Measurements from ENCODE around the gene DNAJB1.
"Not testable (repeated sequence)": the region's sequence is repeated elsewhere in the genome, so short reads cannot be mapped to it uniquely, and the experiment has no call there.

The DNAJB1 gene

DNA sequence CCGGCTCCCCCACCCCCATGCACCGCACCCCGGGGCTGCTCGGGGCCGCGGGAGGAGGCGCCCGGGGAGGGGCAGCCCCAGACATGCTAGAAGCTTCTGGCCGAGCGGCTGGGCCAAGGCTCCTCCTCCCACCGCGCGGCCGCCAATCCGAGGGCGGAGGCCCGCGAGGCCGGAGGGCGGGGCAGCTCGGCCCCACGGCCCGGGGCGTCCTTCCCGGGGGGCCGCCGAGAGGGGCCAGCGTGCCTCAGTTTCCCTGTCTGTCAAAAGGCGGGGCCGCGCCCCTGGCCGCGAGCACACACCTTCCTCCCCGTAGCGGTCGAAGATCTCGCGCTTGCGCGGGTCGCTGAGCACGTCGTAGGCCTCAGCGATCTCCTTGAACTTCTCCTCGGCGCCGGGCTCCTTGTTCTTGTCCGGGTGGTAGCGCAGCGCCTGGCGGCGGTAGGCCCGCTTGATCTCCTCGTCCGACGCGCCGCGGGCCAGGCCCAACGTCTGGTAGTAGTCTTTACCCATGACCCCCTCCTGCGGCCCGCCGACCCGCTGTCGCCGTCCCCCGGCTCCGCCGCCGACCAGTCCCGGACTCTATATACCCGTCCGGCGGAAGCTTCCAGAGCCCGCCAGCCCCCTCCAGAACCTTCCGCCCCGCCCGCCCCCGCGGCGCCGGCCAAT is at the start of gene DNAJB1:
Gene DNAJB1 (minus strand): TSS at position 558 of the 666 bp plus-strand sequence. CDS start 48 bp downstream, at position 510.
- DNase-seq (ENCODE audit: low read depth in 2 of 2): peak; percentile 35 to 59

GRCh38 chr19:14567079-14567478 is 48.9 kb upstream of the DNAJB1 start:
- DNase-seq (ENCODE audit: low read depth in 2 of 2): no peak

DNA sequence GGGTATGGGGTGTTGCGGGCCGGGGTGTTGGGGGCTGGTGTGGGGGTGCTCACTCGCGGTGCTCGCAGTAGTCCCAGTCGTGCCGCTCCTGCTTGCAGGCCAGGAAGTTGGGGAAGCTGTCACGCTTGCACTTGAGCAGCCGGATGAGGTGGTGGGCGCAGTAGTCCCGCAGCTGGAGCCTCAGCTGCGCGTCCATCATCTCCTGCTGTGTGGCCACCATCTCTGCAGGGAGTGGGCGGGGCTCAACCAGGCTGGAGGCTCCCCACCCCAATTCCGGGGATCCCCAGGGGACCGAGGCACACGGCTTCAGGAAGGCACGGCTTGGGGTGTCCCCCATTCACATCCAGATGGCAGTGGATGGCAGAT is 48.5 kb upstream of the DNAJB1 start:
- no peak for DNase-seq (ENCODE audit: low read depth in 2 of 2)

- DNase-seq (ENCODE audit: low read depth in 2 of 2): no peak
Measured at GRCh38 chr19:14565765-14566711, 47.8 kb upstream of the DNAJB1 start.

DNA sequence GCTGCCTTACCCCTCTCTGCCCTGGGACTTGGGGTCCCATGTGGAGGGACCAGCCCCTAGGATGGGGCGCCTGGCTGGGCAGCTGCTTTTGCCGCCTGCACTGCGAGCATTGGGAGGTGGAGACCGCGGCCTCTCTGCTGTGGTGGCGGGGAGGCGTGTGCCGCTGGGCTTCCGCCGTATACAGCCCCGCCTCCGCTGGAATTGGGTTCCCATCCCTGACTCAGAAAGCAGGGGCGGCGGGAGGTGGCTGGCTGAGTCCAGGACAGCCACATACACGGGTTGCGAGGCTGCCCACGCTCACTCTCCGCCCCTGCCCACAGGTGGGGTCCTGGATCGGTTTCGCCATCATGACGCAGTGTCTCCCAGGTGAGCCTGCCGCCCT is 47.1 kb upstream of the DNAJB1 start:
- no peak for DNase-seq (ENCODE audit: low read depth in 2 of 2)

- DNase-seq (ENCODE audit: low read depth in 2 of 2): not testable (repeated sequence)
Measured at GRCh38 chr19:14564652-14565297, 46.6 kb upstream of the DNAJB1 start.

GRCh38 chr19:14563989-14564651 is 45.9 kb upstream of the DNAJB1 start:
- DNase-seq (ENCODE audit: low read depth in 2 of 2): peak; percentile 31 to 60

- no peak for DNase-seq (ENCODE audit: low read depth in 2 of 2)
Measured at GRCh38 chr19:14563590-14563926, 45.4 kb upstream of the DNAJB1 start.

- no peak for DNase-seq (ENCODE audit: low read depth in 2 of 2)
Measured at GRCh38 chr19:14562660-14563589, 44.7 kb upstream of the DNAJB1 start.

- DNase-seq (ENCODE audit: low read depth in 2 of 2): no peak
Measured at GRCh38 chr19:14561847-14562351, 43.7 kb upstream of the DNAJB1 start.

- no peak for DNase-seq (ENCODE audit: low read depth in 2 of 2)
Measured at GRCh38 chr19:14561249-14561648, 43.1 kb upstream of the DNAJB1 start.

- no peak for DNase-seq (ENCODE audit: low read depth in 2 of 2)
Measured at GRCh38 chr19:14560776-14561108, 42.5 kb upstream of the DNAJB1 start.

DNA sequence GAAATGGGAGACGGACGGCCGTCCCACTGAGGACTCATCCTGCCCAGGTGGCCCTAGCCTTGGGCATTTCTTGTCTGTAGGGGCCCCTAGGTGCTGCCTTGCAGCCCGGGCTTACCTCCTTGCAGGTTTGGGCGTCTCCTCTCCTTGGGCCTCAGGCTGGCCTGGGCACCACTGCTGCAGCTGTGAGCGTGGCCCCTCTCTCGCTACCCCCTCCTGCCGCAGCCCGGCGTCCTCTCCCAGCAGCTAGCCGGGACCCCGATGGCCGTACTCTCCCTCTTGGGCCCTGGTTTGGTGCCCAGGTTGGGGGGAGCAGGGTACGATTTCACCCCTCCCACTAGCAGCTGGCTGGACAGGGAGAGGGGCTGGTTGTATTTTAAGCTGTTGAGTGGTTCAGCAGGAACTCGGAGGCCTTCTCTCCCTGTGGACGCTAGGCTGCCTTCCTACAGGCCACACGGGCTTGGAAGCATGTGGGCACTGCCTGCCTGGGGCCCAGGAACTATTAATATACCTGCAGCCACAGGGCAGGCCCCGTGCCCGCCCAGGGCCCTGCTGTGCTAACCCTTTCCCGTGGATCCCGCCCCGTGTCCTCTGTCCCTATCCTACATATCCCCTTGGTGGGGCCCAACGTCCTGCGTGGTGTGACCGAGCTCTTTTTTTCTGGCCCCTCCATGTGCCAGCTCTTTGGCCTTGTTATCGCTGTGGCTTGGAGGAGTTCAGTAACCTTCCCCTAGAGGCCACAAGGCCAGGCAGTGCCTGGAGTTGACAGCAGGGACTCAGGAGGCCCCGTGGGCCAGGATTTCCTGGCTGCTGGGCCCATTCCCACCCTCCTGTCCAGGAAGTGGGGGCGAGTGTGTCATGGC is 41.9 kb upstream of the DNAJB1 start:
- DNase-seq (ENCODE audit: low read depth in 2 of 2): no peak

DNA sequence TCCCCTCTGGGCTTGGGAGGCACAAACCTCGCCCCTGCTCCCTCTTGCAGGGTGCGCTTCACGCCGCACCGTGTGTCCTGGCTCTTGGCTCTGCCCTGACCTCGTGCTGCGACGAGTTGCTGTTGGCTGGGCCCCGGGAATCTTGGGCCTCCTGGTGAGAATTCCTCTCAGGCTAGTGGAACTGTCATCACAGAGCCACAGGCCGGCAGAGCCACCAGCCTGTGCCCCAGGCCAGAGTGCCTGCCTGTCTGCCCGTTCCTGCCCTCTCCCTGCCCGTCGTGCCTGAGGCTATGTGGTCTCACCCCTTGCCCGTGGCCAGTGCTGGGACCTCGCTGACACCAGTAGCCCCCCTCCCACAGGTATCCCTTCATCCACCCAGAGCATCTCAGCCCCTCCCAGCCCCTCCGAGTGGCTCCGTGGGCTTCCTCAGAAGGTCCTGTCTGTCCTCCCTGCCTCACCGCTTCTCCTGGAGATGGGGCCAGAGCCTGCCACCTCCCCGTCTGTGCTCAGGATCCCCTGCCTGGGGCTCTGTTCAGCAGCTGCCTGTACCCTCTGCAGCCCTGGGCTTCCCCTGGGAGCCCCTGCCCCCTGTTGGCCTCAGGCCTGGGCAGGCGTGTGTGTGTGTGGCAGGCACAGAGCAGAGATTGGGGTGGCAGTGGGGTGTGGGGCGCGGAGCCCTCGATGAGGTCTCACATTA is 40.3 kb upstream of the DNAJB1 start:
- DNase-seq (ENCODE audit: low read depth in 2 of 2): no peak

DNA sequence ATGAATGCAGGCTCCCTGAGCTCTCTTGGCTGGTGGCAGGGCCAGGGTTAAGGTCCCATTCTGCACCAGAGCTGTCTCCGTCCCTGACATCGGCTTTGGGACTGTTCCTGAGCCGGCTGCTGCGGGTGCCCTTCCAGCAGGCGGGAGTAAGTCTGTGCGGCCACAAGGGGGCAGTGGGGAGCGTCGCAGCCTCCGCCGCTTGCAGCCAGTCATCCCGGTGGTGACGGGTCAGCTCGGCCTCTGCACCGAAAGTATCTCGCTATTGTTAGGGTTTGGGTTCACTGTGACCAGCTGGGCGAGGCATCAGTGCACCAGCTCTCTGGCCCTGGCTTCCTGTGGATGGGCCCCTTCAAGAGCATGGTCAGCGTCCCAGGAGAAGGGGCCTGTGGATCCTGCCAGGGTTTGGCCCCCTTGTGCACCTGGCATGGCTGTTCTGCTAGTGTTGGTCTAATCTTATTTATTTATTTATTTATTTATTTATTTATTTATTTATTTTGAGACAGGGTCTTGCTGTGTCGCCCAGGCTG is 38.5 kb upstream of the DNAJB1 start:
- DNase-seq (ENCODE audit: low read depth in 2 of 2): peak; percentile 69 to 70

- no peak for DNase-seq (ENCODE audit: low read depth in 2 of 2)
Measured at GRCh38 chr19:14555918-14556661, 37.9 kb upstream of the DNAJB1 start.

GRCh38 chr19:14554382-14554812 is 36.2 kb upstream of the DNAJB1 start:
- DNase-seq (ENCODE audit: low read depth in 2 of 2): no peak

DNA sequence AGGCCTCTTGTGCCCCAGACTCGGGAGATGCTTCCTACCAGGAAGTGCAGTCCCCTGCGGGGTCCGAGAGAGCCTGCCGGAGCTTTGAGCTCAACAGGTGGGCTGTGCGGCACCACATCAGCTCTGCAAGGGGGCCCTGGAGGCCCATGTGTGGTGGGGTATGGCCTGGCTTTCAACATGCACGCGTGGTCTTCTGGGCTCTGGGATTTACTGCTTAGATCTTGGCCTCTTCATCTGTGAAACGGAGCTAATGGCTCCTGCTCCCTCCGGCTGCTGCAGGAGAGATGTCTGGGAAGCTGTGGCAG is 35.7 kb upstream of the DNAJB1 start:
- DNase-seq (ENCODE audit: low read depth in 2 of 2): no peak
